HG02943 (cell line): ENCODE data around the gene LAPTM5.
"Not testable (repeated sequence)": the region's sequence is repeated elsewhere in the genome, so short reads cannot be mapped to it uniquely, and the experiment has no call there.

Source experiments
- ATAC-seq: cut with Tn5 transposase; IDR thresholded peaks from one replicate; pipeline ENCODE4 v1.9.1; 2021; ENCODE audit warnings: mild to moderate bottlenecking, low read depth, moderate library complexity; ENCODE audit not compliant: unreplicated experiment

Gene LAPTM5

GRCh38 chr1:30702823-30703222, 54.8 kb downstream of the LAPTM5 start:
- no peak for ATAC-seq

- no peak for ATAC-seq
These were observed 56.3 kb downstream of the LAPTM5 start for GRCh38 chr1:30701258-30701633.

- ATAC-seq = no peak
These were observed 56.9 kb downstream of the LAPTM5 start for GRCh38 chr1:30700528-30701257.

GRCh38 chr1:30699762-30700161, 57.8 kb downstream of the LAPTM5 start:
- ATAC-seq = no peak

GRCh38 chr1:30698401-30698981, 59.1 kb downstream of the LAPTM5 start:
- no peak for ATAC-seq

- ATAC-seq = no peak
These were observed 59.8 kb downstream of the LAPTM5 start for GRCh38 chr1:30697571-30698376.

- ATAC-seq = no peak
These were observed 60.7 kb downstream of the LAPTM5 start for GRCh38 chr1:30696831-30697230.

- ATAC-seq = no peak
These were observed 62.1 kb downstream of the LAPTM5 start for GRCh38 chr1:30695439-30695841.

- no peak for ATAC-seq
These were observed 63.0 kb downstream of the LAPTM5 start for GRCh38 chr1:30694280-30695175.

GRCh38 chr1:30693822-30694221, 63.8 kb downstream of the LAPTM5 start:
- ATAC-seq = no peak

- no peak for ATAC-seq
These were observed 64.2 kb downstream of the LAPTM5 start for GRCh38 chr1:30693366-30693765.

GRCh38 chr1:30692948-30693301, 64.6 kb downstream of the LAPTM5 start:
- no peak for ATAC-seq

- ATAC-seq = no peak
These were observed 65.2 kb downstream of the LAPTM5 start for GRCh38 chr1:30692201-30692947.

GRCh38 chr1:30691480-30691879, 66.1 kb downstream of the LAPTM5 start:
- ATAC-seq = no peak

- no peak for ATAC-seq
These were observed 67.5 kb downstream of the LAPTM5 start for GRCh38 chr1:30689901-30690645.

- no peak for ATAC-seq
These were observed 68.4 kb downstream of the LAPTM5 start for GRCh38 chr1:30688920-30689794.

- ATAC-seq = not testable (repeated sequence)
These were observed 69.1 kb downstream of the LAPTM5 start for GRCh38 chr1:30688516-30688915.

- no peak for ATAC-seq
These were observed 69.7 kb downstream of the LAPTM5 start for GRCh38 chr1:30687886-30688285.
